Naive B cell (primary cell): Measurements from ENCODE around the gene EDIL3. TPM values are rescaled to one million over a fixed set of nuclear protein-coding genes. Genes with fewer than 3 reads are reported as not detected.

Source experiments
- ATAC-seq, 2 donors: fragments of 150-1000 bp; cut with Tn5 transposase; 2 replicates each; pipeline ENCODE4 v1.10.0; 2021; ENCODE audit warnings: low read depth in 2 of 2, mild to moderate bottlenecking in 2 of 2, moderate library complexity in 2 of 2
- DNase-seq: peaks from one replicate; pipeline ENCODE4 v3.0.0; 2022
- H3K27ac Mint-ChIP-seq, 6 donors: one replicate each; pipeline ENCODE4 v1.8.0; 2020 to 2022; ENCODE audit warnings: mild to moderate bottlenecking in 6 of 6, mixed read lengths in 6 of 6, moderate library complexity in 5 of 6, inconsistent platforms in 2 of 6
- H3K27me3 Mint-ChIP-seq, 3 donors: one replicate each; pipeline ENCODE4 v1.8.0; 2021 to 2022; ENCODE audit warnings: mixed read lengths in 3 of 3, mild to moderate bottlenecking in 1 of 3
- H3K36me3 Mint-ChIP-seq, 2 donors: one replicate each; pipeline ENCODE4 v1.8.0; 2020 to 2022; ENCODE audit warnings: mixed read lengths in 2 of 2, inconsistent platforms in 1 of 2, mild to moderate bottlenecking in 1 of 2
- H3K4me1 Mint-ChIP-seq, 3 donors: one replicate each; pipeline ENCODE4 v1.8.0; 2020 to 2022; ENCODE audit warnings: mixed read lengths in 3 of 3, inconsistent platforms in 1 of 3, mild to moderate bottlenecking in 1 of 3, moderate library complexity in 1 of 3
- H3K4me3 Mint-ChIP-seq, 8 donors: one replicate each; pipeline ENCODE4 v1.8.0; 2020 to 2022; ENCODE audit warnings: mild to moderate bottlenecking in 8 of 8, mixed read lengths in 8 of 8, moderate library complexity in 8 of 8, inconsistent platforms in 2 of 8
- H3K9me3 Mint-ChIP-seq, 7 donors: one replicate each; pipeline ENCODE4 v1.8.0; 2020 to 2022; ENCODE audit warnings: mixed read lengths in 7 of 7, mild to moderate bottlenecking in 5 of 7, inconsistent platforms in 2 of 7, moderate library complexity in 1 of 7
- polyA plus RNA-seq, 6 donors: library from polyadenylated mRNA; unstranded; fragments of 300-500 nt; fragmentation: Illumina TruSeq; gene quantifications; one replicate each; pipeline ENCODE4 v1.2.3, GENCODE V29; 2021; ENCODE audit warnings: low read depth in 6 of 6

Gene EDIL3
- polyA plus RNA-seq, 6 donors from 2014 or later: not detected

DNA sequence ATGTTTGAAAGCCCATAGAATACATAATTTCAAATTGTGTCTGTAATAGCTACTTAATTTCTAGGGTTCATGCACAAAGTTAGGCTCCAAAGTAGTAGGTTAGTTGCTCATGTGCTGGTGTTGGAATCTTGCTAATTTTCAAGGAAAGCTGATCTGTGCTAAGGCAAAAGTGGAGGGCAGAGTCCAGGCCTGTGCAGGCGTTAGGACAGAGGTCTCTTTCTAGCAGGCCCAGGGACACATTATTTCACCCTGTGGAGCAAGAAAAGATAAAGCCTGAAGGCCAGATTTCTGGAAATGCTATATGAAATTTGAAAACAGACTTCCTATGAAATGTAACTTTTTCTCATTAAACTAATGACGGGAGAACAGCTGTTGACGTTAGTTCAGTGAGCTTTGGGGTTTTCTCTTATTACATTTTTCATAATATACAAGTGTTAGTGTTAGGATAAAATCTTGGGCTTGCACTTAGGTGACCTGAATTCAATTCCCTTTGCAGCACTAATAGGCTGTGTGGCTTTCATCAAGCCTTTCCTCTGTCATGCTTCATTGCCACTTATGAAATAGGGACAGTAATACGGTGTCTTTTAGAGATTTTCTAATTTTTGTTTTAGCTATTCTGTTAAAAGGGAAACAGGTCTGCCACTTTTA is 467.3 kb downstream of the EDIL3 start:
- DNase-seq (no peak), ATAC-seq (no peak)
- Mint-ChIP-seq H3K4me3 (no peak overlapping the region), H3K36me3 (no peaks in the 10 kb centered on the region), H3K4me1 (no peaks in the 10 kb centered on the region), H3K27me3 (peaks cover 0 to 4% (median 0%) of the 10 kb centered on the region in 3 donors), H3K9me3 (no peaks in the 10 kb centered on the region), H3K27ac (no peak overlapping the region)

DNA sequence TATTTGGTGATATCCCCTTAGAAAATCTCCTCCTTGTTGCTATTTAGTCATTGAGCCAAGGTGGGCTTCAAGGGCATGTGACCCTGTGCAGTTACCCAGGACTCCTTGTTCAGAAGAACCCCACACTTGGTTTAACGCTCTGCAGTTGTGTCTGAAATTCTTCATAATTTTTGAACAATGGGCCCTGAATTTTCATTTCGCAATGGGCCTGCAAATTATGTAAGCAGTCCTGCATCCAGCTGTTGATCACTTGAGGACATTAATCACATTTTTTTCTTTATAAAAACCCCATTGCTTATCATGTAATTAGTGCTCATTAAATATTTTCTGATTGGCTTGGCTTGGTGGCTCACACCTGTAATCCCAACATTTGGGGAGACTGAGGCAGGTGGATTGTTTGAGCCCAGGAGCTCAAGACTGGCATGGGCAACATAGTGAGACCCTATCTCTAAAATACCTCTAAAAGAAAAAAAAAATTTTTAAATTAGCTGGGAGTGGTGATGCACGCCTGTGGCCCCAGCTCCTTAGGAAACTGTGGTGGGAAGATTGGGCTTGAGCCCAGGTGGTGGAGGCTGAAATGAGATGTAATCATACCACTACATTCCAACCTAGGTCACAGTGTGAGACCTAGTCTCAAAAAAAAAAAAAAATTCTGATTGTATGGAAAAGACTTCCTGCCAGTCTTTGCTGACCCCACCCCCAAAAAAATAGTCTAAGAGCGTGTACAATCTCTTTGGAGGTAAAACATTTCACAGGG is 469.8 kb downstream of the EDIL3 start:
- H3K27me3 Mint-ChIP-seq: peaks cover 0 to 4% (median 0%) of the 10 kb centered on the region in 3 donors
- H3K4me1 Mint-ChIP-seq: no peaks in the 10 kb centered on the region
- no peaks in the 10 kb centered on the region for H3K36me3 Mint-ChIP-seq
- no peak for ATAC-seq
- H3K4me3 Mint-ChIP-seq: no peak overlapping the region
- DNase-seq: no peak
- no peak overlapping the region for H3K27ac Mint-ChIP-seq
- H3K9me3 Mint-ChIP-seq: no peaks in the 10 kb centered on the region

DNA sequence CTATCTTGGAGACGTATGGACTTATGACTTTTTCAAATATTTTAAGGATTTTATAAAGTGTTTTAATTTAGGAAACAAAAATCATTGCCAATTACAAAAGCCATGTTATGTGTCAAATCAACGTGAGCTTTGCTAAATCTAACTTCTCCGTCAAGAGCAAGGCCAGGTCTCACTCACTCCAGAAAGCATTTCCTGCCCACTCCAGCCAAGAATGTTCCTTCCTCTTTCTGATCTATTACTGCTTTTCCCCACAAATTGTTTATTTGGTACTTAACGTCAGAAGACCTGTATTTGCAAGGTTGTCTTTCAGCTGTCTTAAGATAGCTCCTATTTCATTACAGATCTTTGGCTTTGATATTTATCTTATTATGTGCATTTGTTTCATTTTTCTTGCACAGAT is 470.5 kb downstream of the EDIL3 start:
- ATAC-seq (no peak), DNase-seq (no peak)
- Mint-ChIP-seq H3K4me3 (no peak overlapping the region), H3K27ac (no peak overlapping the region), H3K9me3 (no peaks in the 10 kb centered on the region), H3K36me3 (no peaks in the 10 kb centered on the region), H3K4me1 (no peaks in the 10 kb centered on the region), H3K27me3 (peaks cover 0 to 4% (median 0%) of the 10 kb centered on the region in 3 donors)

DNA sequence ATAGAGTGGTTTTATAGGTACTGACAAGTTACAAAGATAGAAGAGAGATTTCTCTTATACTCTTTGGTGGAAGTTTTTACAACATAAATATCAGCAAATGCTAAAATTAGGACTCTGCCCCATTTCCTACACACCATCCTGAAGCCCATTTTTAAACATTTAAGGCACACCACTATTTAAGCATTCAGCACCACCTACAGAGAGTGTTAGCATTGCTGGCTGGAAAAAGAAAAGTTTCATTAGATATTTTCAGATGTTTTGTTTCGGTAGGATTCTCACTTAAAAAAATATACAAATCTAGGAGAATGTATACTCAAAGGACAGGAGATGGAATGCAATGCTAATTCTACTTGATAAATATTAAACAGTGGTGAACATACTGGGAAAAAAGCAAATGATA is 471.1 kb downstream of the EDIL3 start:
- H3K36me3 Mint-ChIP-seq: no peaks in the 10 kb centered on the region
- no peak overlapping the region for H3K4me3 Mint-ChIP-seq
- no peak overlapping the region for H3K27ac Mint-ChIP-seq

DNA sequence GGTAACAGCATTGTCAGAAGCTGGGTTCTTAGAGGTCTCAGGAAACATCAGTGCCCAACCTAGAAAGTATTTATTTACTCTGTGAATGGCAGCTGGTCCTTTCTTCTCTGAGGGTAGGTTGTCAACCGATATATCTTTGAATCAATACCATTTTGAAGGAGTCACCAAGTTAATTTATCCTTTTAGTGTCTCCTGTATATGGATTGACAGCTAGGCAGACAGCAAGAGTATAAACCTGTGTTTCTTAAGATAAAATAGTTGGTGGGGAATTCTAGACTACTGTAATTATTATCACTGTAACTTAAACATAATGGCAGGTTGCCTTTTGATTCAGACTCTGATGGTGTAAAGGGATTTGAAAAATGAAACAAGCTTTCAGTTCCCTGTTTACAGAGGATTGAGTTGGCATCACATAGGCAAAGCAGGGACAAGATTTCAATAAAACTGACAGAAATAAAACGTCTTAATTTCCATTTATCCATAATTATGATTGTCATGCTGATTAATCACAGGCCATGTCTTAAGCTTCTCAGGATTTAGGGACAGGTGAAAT is 473.2 kb downstream of the EDIL3 start:
- DNase-seq (no peak), ATAC-seq (no peak)
- Mint-ChIP-seq H3K27me3 (peaks cover 0 to 4% (median 0%) of the 10 kb centered on the region in 3 donors), H3K27ac (no peak overlapping the region), H3K9me3 (peaks cover 0 to 3% (median 0%) of the 10 kb centered on the region in 7 donors), H3K4me3 (no peak overlapping the region), H3K36me3 (no peaks in the 10 kb centered on the region), H3K4me1 (no peaks in the 10 kb centered on the region)

More for the DNA sequence above, 471.1 kb downstream of the EDIL3 start:
- Mint-ChIP-seq H3K27me3 (peaks cover 0 to 4% (median 0%) of the 10 kb centered on the region in 3 donors), H3K9me3 (no peaks in the 10 kb centered on the region), H3K4me1 (no peaks in the 10 kb centered on the region)
- DNase-seq (no peak), ATAC-seq (no peak)

DNA sequence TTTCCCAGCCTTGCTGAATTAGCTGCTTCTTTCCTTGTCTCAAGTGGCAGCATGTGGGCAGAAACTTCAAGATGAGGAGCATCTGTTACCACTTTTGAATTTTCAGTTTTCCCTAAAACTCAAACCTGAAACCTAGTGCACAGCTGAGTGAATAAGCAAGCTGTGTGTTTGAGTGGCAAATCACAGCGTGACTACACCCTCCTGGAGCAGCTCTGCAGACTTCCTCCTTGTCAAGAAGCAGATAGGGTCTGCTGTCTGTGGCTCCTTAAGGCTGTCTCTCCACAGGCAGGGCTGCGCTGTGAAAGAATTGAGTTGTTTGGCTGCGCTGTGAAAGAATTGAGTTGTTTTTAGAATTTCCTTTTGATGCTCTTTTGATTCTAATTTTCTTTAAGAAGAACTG is 484.4 kb downstream of the EDIL3 start:
- Mint-ChIP-seq H3K9me3 (peaks cover 0 to 5% (median 2%) of the 10 kb centered on the region in 7 donors), H3K27me3 (no peaks in the 10 kb centered on the region), H3K4me1 (no peaks in the 10 kb centered on the region), H3K4me3 (no peak overlapping the region), H3K27ac (no peak overlapping the region), H3K36me3 (no peaks in the 10 kb centered on the region)
- ATAC-seq (no peak), DNase-seq (no peak)

DNA sequence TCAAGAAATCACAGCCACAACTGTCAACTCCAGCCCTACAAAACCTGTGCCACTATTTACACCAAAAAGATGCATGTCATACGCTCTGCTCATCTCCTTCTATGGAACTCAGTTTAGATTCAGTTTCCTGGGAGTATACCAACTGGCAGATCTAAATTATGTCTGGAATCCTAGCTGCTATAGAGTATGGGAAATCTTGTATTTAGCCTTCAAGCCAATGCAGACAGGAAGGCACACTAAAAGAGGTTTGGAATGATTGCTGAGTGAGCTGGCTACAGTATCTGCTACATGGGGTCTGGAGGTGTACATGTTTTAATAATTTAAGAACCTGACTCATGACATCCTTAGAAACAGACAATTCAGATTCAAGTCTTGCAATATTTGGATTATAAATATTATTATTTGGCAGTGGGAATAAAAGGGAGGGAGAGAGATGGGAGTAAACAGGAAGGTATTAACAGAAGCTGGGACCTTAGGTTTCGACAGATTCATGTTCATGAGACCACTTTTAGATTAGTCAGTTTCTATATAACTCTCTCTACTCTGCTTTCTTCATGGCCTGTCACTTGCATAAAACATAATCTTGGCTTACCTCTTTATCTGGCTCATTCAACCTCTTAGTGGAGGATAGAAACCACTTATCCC is 485.2 kb downstream of the EDIL3 start:
- Mint-ChIP-seq H3K36me3 (no peaks in the 10 kb centered on the region), H3K4me1 (no peaks in the 10 kb centered on the region), H3K27me3 (no peaks in the 10 kb centered on the region), H3K9me3 (peaks cover 0 to 5% (median 2%) of the 10 kb centered on the region in 7 donors), H3K4me3 (no peak overlapping the region), H3K27ac (no peak overlapping the region)
- ATAC-seq (no peak), DNase-seq (no peak)

DNA sequence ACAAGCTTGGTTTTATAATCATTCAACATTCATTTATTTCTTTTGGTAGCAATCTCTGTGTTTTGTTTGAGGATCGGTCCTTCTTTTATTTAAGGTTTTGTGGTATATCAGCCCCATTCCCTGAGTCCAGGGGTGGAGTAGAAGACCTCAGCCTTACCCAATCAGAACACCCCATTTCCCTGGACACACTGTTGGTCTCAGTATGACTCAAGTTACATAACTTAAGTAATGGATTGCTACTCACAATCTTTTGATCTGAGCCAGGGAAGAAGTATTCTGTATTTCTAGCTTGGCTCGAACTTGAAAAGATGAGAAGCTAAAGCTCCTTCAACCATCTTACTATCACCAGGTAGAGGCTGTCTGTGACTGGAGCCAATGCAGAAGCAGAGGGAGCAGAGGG is 488.8 kb downstream of the EDIL3 start:
- H3K4me1 Mint-ChIP-seq: no peaks in the 10 kb centered on the region
- DNase-seq: no peak

DNA sequence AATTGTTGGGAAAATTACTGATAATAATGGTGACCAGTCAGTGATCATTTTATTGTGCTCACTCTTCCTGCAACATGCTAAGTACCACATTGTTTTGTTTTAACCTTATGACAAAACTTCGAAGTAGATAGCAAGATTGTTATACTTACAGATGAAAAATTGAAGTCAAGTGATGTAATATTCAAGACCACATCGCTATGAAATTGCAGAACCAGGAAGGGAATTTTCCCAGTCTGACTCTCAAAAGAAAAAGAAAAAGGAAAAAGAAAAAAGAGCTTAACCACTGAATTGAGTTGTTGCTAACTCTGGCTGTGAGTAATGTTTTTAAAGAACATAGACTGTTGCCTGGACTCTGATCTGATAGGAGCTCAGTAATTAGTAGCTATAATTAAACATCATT is 493.4 kb downstream of the EDIL3 start:
- H3K27ac Mint-ChIP-seq: no peak overlapping the region
- ATAC-seq: no peak
- no peaks in the 10 kb centered on the region for H3K36me3 Mint-ChIP-seq
- H3K4me3 Mint-ChIP-seq: no peak overlapping the region
- H3K4me1 Mint-ChIP-seq: no peaks in the 10 kb centered on the region
- peaks cover 0 to 5% (median 0%) of the 10 kb centered on the region in 7 donors for H3K9me3 Mint-ChIP-seq
- peaks cover 0 to 6% (median 0%) of the 10 kb centered on the region in 3 donors for H3K27me3 Mint-ChIP-seq
- no peak for DNase-seq

More for the DNA sequence above, 488.8 kb downstream of the EDIL3 start:
- H3K9me3 Mint-ChIP-seq: peaks cover 0 to 5% (median 0%) of the 10 kb centered on the region in 7 donors
- no peaks in the 10 kb centered on the region for H3K27me3 Mint-ChIP-seq
- H3K36me3 Mint-ChIP-seq: no peaks in the 10 kb centered on the region
- no peak overlapping the region for H3K27ac Mint-ChIP-seq
- no peak for ATAC-seq
- no peak overlapping the region for H3K4me3 Mint-ChIP-seq
